Upper lobe of left lung (tissue), 6 donors: ENCODE results near the gene SPTLC2. TPM values are rescaled to one million over a fixed set of nuclear protein-coding genes. Genes with fewer than 3 reads are reported as not detected.
"Not testable (repeated sequence)": the region's sequence is repeated elsewhere in the genome, so short reads cannot be mapped to it uniquely, and the experiment has no call there.

Experiments used
- ATAC-seq, 2 donors: fragments of 200-7000 bp; cut with Tn5 transposase; one replicate each; pipeline ENCODE4 v1.9.1; 2022; ENCODE audit warnings: mild to moderate bottlenecking in 2 of 2, moderate library complexity in 2 of 2; ENCODE audit not compliant: low FRiP score in 2 of 2
- DNase-seq, 2 donors: peaks; one replicate each; pipeline ENCODE4 v3.0.0-alpha.2; 2019 to 2020
- H3K27ac ChIP-seq, 4 donors: fragments of 200-600 bp; sonication (generic); one replicate each; pipeline ENCODE4 v1.5.1; 2016 to 2019
- H3K27me3 ChIP-seq, 4 donors: fragments of 200-600 bp; sonication (generic); one replicate each; pipeline ENCODE4 v1.5.1; 2017 to 2019
- H3K36me3 ChIP-seq, 4 donors: fragments of 200-600 bp; sonication (generic); one replicate each; pipeline ENCODE4 v1.5.1; 2016 to 2019
- H3K4me1 ChIP-seq, 4 donors: fragments of 200-600 bp; sonication (generic); one replicate each; pipeline ENCODE4 v1.5.1; 2018 to 2019
- H3K4me3 ChIP-seq, 4 donors: fragments of 200-600 bp; sonication (generic); one replicate each; pipeline ENCODE4 v1.5.1; 2017 to 2019; ENCODE audit warnings: mild to moderate bottlenecking in 2 of 4, moderate library complexity in 1 of 4
- H3K9me3 ChIP-seq, 4 donors: fragments of 200-600 bp; sonication (generic); one replicate each; pipeline ENCODE4 v1.5.1; 2018 to 2019
- EP300 ChIP-seq, 4 donors: sonication (generic); formaldehyde crosslinking; IDR thresholded peaks; one replicate each; pipeline ENCODE4 v1.5.1; 2017; ENCODE audit warnings: antibody characterized with exemption in 4 of 4, control low read depth in 2 of 4
- POLR2A ChIP-seq, 4 donors: fragments of 450-650 bp; IDR thresholded peaks; one replicate each; pipeline ENCODE4 v1.5.1; 2016 to 2017; ENCODE audit warnings: antibody characterized with exemption in 4 of 4, mild to moderate bottlenecking in 2 of 4
- POLR2AphosphoS5 ChIP-seq, 2 donors: sonication (generic); formaldehyde crosslinking; IDR thresholded peaks; one replicate each; pipeline ENCODE4 v1.5.1; 2017; ENCODE audit warnings: antibody characterized with exemption in 2 of 2
- WGBS, 2 donors: methylation state at CpG; one replicate each; pipeline ENCODE4 v1.1.5; 2017 to 2018; 5-methylcytosine and 5-hydroxymethylcytosine counted together
- total RNA-seq, 6 donors: library from RNA; depleted of rRNA in 4 of 6; stranded (reverse); fragments of >200 nt in 4 of 6; gene quantifications; one replicate each; pipeline versions ENCODE4 v1.1.0 to v1.2.1, GENCODE V29; 2016 to 2021
- TF ChIP-seq, protein P1 (sequence below), 6 experiments: fragments of 450-650 bp in 4 of 6; fragments of 200-600 bp in 2 of 6; sonication (generic) in 2 of 6; IDR thresholded peaks; one replicate each; pipeline ENCODE4 v1.5.1; 2016 to 2019; ENCODE audit warnings: antibody characterized with exemption in 6 of 6
- donor health status: DM: no; HTN: no; CAD: no; lungs with moderate emphysema.
- donor health status: DM: no; HTN: yes; CAD: no; lungs with severe emphysema.

The SPTLC2 gene
- total RNA-seq, 6 donors from 2014 or later, result 28.0 to 72.3 (median 37.7) TPM

DNA sequence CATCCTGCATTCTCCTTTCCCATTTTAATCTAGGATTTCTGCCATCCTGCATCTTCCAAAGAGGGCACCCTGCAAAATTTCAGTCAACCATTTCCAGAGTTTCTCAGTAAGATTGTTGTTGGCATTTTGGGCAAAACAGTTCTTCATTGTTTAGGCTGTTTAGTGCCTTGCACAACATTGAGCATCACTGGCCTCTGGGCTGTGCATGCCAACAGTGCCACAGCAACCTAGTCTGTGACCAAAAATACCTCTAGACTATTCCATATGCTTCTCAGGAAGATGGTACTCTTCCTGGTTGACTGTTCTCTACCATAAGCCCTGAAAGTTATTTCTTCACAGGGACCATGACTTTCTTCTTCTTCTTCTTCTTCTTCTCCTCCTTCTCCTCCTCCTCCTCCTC lies 85.4 kb downstream of the SPTLC2 start:
- no peak for DNase-seq
- Histone ChIP-seq H3K36me3 (peaks cover 0 to 12% (median 2%) of the 10 kb centered on the region in 4 donors), H3K4me3 (no peak overlapping the region), H3K9me3 (no peaks in the 10 kb centered on the region), H3K27me3 (no peaks in the 10 kb centered on the region), H3K4me1 (no peaks in the 10 kb centered on the region), H3K27ac (no peak overlapping the region)
- ATAC-seq, result no peak
- TF ChIP-seq EP300 (IDR thresholded peaks at IDR 0.05), result no peak
- no peak for TF ChIP-seq POLR2AphosphoS5 (IDR thresholded peaks at IDR 0.05)
- TF ChIP-seq, protein P1, sequence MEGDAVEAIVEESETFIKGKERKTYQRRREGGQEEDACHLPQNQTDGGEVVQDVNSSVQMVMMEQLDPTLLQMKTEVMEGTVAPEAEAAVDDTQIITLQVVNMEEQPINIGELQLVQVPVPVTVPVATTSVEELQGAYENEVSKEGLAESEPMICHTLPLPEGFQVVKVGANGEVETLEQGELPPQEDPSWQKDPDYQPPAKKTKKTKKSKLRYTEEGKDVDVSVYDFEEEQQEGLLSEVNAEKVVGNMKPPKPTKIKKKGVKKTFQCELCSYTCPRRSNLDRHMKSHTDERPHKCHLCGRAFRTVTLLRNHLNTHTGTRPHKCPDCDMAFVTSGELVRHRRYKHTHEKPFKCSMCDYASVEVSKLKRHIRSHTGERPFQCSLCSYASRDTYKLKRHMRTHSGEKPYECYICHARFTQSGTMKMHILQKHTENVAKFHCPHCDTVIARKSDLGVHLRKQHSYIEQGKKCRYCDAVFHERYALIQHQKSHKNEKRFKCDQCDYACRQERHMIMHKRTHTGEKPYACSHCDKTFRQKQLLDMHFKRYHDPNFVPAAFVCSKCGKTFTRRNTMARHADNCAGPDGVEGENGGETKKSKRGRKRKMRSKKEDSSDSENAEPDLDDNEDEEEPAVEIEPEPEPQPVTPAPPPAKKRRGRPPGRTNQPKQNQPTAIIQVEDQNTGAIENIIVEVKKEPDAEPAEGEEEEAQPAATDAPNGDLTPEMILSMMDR (IDR thresholded peaks at IDR 0.05), result no peak
- TF ChIP-seq POLR2A (IDR thresholded peaks at IDR 0.05), result no peak

DNA sequence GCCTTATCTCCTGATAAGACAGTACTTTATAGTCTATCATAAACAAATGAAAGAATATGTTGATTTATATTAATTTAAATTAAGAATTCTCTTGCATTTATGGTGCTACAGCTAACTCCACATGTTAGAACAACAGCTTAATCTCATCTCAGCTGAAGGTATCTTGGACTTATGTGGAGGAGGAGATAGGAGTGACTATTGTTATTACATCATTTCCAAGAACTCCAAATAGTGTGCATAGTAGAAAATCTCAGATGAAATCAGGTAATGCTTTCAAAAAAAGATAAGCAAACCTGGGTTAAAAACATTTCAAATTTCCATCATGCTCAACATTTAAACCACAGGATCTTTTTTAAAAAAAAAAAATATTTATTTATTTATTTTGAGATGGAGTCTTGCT lies 86.5 kb downstream of the SPTLC2 start:
- Histone ChIP-seq H3K36me3 (peaks cover 0 to 4% (median 1%) of the 10 kb centered on the region in 4 donors), H3K27me3 (no peaks in the 10 kb centered on the region), H3K27ac (no peak overlapping the region), H3K4me1 (no peaks in the 10 kb centered on the region), H3K9me3 (no peaks in the 10 kb centered on the region), H3K4me3 (no peak overlapping the region)
- DNase-seq, result no peak
- no peak for TF ChIP-seq EP300 (IDR thresholded peaks at IDR 0.05)
- no peak for TF ChIP-seq POLR2A (IDR thresholded peaks at IDR 0.05)
- TF ChIP-seq POLR2AphosphoS5 (IDR thresholded peaks at IDR 0.05), result no peak
- TF ChIP-seq, protein P1 (IDR thresholded peaks at IDR 0.05), result no peak
- no peak for ATAC-seq

DNA sequence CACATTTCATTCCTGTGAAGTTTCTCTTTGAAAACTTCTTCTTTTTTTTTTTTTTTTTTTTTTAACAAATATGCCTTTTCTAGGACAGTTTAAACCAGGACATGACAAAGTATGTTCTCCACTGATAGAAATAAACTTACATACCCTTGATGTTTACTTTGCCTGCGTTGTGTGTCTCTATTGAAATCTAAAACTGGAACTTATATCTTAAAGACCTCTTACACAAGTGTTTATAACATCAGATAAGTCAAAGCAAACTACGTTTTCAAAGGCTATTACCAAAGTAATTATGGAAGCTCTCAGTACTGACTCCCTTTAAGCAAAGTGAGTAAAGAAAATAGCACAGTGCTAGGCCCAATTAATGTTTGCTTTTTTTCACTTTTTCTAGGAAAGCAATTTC lies 87.2 kb downstream of the SPTLC2 start:
- Histone ChIP-seq H3K36me3 (peaks cover 0 to 4% (median 1%) of the 10 kb centered on the region in 4 donors), H3K9me3 (no peaks in the 10 kb centered on the region), H3K4me1 (no peaks in the 10 kb centered on the region), H3K27me3 (no peaks in the 10 kb centered on the region), H3K4me3 (no peak overlapping the region), H3K27ac (no peak overlapping the region)
- TF ChIP-seq POLR2AphosphoS5 (IDR thresholded peaks at IDR 0.05), result no peak
- TF ChIP-seq, protein P1 (IDR thresholded peaks at IDR 0.05), result no peak
- TF ChIP-seq POLR2A (IDR thresholded peaks at IDR 0.05), result no peak
- no peak for TF ChIP-seq EP300 (IDR thresholded peaks at IDR 0.05)
- DNase-seq, result no peak
- 57 to 66% methylated on average over 2 of the region's 2 CpGs for WGBS, 2 donors
- no peak for ATAC-seq

DNA sequence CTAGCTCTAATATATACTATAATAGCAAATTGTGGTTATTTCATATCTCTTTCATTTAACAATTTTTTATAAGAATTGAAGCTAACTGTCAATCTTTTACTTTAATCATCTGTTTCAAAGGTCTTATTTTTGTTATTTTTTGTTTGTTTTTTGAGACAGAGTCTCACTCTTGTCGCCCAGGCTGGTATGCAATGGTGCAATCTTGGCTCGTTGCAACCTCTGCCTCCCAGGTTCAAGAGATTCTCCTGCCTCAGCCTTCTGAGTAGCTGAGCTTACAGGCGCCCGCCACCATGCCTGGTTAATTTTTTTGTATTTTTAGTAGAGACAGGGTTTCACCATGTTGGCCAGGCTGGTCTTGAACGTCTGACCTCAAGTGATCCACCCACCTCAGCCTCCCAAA lies 87.7 kb downstream of the SPTLC2 start:
- ATAC-seq, H3K36me3 ChIP-seq, H3K4me3 ChIP-seq, DNase-seq, H3K9me3 ChIP-seq, H3K4me1 ChIP-seq, H3K27ac ChIP-seq, H3K27me3 ChIP-seq: not testable (repeated sequence)
- 86 to 91% methylated on average over 5 of the region's 5 CpGs for WGBS, 2 donors

DNA sequence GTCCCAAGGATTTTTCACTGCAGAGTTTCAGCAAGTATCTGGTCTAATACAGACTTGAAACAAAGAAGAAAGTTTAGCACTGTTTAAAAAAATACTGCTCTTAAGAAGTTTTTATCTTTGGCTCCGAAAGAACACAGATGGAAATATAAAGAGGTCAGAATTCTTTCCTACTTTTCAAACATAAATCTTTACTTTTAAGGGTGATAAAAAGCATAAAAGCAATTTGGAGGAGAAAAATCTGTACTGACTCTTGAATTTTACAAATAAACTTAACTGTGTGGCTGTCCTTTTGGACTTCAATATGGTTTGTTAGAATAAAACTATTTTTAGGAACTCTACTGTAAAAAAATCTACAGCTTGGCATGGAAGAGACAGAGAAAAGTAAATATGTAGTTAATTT lies 90.2 kb downstream of the SPTLC2 start:
- Histone ChIP-seq H3K27ac (no peak overlapping the region), H3K36me3 (peaks cover 0 to 12% (median 7%) of the 10 kb centered on the region in 4 donors), H3K4me3 (no peak overlapping the region), H3K27me3 (no peaks in the 10 kb centered on the region), H3K9me3 (no peaks in the 10 kb centered on the region), H3K4me1 (no peaks in the 10 kb centered on the region)
- TF ChIP-seq POLR2AphosphoS5 (IDR thresholded peaks at IDR 0.05) (no peak), POLR2A (IDR thresholded peaks at IDR 0.05) (no peak), EP300 (IDR thresholded peaks at IDR 0.05) (no peak)
- TF ChIP-seq, protein P1 (IDR thresholded peaks at IDR 0.05), result no peak
- ATAC-seq (no peak), DNase-seq (no peak)
- WGBS, 2 donors, result 61 to 89% methylated on average over 1 of the region's 1 CpG
